ENCODE results near the gene MRPL41.
A peak's percentile ranks its signal among the peaks of the same experiment; 100 is the strongest.
"Not testable (repeated sequence)": the region's sequence is repeated elsewhere in the genome, so short reads cannot be mapped to it uniquely, and the experiment has no call there.

Gene MRPL41

DNA sequence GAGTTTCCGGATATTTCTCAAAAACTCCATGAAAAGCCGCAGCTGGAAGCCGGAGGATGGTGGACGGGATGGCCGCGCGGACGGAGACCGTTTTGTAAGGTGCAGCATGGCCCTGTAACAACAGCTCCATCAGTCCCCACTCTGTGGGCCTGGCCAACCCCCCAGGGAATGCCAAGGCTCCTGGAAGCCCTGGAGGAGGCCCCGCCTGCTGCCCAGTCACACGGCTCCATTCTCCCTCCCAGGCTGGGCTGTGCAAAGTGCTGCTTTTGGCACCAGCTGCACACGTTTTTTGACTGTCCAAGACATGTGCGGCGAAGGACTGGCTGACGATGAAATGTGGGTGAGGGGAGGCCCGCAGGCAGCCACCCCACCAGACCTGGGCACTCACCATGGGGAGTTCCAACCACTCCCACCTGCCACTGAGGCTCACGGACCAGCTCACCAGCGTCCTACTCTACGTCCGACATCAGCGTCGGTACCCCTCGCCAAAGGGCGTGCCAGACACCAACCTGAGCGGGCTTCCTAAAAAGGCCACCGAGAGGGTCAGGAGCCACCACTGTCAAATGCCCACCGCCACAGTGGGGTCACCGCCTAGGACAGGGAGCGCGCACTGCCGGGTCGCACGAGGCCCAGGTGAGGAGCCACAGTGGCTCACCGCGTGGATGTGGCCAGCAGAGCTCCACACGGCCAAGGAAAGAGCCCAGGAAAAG is 28.8 kb upstream of the MRPL41 start:
- DNase-seq (ENCODE audit: low read depth): no peak

DNA sequence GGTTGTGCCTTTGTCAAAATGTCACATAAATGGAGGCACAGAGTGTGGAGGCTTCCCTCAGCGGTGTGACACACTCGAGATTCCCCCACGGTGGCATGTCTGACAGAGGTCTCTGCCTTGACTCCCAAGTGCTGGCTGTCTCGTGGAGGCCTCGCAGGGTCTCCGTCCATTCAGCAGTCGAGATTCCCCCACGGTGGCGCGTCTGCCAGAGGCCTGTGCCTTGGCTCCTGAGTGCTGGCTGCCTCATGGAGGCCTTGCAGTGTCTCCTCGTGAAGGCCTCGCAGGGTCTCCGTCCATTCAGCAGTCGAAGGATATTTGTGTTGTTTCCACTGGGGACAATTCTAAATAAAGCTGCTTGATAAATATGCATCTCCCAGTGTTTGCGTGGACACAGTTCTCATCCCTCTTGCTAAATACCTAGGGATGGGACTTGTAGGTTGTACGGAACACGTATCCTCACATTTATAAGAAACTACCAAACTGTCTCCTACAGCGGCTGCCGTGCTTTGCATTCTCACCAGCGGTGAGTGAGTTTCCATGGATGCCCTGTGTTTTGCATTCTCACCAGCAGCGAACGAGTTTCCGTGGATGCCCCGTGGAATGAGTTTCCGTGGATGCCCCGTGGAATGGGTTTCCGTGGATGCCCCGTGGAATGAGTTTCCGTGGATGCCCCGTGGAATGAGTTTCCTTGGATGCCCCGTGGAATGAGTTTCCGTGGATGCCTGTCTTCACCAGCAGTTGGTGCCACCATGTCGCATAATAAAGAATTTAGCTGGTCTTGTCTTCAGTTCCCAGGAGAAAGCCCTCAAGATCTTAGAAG is 27.3 kb upstream of the MRPL41 start:
- no peak for DNase-seq (ENCODE audit: low read depth)

GRCh38 chr9:137524981-137525317 is 26.7 kb upstream of the MRPL41 start:
- no peak for DNase-seq (ENCODE audit: low read depth)

- DNase-seq (ENCODE audit: low read depth): no peak
Measured at GRCh38 chr9:137530331-137530730, 21.3 kb upstream of the MRPL41 start.

- DNase-seq (ENCODE audit: low read depth): no peak
Measured at GRCh38 chr9:137531099-137531765, 20.4 kb upstream of the MRPL41 start.

- not testable (repeated sequence) for DNase-seq (ENCODE audit: low read depth)
Measured at GRCh38 chr9:137532891-137533468, 18.7 kb upstream of the MRPL41 start.

DNA sequence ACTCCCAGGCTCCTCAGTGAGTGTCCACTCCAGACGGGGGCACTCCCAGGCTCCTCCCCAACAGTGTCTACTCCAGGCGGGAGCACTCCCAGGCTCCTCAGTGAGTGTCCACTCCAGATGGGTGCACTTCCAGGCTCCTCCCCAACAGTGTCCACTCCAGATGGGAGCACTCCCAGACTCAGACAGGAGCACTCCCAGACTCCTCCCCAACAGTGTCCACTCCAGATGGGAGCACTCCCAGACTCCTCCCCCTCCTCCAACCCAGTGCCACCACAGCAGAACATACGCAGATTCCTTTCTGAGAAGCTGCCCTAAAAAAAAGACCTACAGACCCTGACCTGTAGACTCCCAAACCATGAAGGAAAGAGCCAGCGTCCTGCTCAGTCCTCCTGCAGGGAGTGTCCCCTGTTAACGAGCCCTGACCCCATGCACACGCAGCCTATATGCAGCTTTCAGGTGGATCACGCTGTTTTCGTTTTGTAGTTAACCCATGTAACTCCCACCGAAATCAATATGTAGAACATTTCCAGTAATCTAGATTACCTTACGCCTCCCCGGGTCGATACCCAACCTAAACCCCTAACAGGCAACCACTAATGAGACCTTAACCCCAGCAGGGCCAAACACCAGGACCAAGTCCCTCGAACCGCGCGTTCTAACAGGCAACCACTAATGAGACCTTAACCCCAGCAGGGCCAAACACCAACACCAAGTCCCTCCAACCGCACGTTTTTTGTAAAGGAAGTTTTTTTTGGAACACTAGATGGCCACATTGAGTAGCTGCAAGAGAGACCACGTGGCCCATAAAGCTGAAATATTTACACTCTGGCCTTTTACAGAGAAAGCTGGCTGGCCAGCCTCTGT is 17.2 kb upstream of the MRPL41 start:
- DNase-seq (ENCODE audit: low read depth): peak; percentile 67

- DNase-seq (ENCODE audit: low read depth): no peak
Measured at GRCh38 chr9:137535120-137535428, 16.6 kb upstream of the MRPL41 start.

DNA sequence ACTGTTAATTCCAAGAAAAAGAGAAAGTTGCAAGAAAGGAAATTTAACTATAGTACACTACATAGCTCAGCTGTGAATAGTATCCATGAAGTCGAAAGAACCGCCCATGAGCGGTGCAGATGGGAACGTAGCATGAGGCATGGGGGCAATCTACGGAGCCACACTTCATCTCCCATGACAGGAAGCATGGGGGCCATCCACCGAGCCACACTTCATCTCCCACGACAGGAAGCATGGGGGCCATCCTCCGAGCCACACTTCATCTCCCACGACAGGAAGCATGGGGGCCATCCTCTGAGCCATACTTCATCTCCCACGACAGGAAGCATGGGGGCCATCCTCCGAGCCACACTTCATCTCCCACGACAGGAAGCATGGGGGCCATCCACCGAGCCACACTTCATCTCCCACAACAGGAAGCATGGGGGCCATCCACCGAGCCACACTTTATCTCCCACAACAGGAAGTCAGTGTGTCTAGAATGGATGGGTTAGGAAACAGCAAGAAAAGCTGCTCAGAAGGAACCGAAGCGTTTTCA is 15.0 kb upstream of the MRPL41 start:
- DNase-seq (ENCODE audit: low read depth): not testable (repeated sequence)

GRCh38 chr9:137538058-137538457 is 13.6 kb upstream of the MRPL41 start:
- DNase-seq (ENCODE audit: low read depth): no peak

DNA sequence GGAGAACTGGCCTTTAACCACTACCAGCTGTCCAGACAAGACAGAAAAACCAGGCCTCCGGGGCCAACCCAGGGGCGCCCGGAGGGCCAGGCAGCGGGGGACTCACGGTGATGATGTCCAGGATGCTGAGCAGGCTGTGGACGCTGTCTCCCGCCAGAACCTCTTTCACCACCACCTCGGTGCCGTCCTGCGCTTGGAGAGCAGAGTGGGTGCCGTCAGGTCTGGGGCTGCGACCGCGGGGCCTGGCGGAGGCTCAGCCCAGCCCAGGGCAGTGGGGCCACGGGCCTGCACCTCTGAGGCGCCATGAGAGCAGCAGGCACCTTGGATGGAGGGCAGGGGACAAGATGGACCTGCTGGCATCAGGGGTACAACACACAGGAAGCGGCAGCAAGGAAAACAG is 11.1 kb upstream of the MRPL41 start:
- DNase-seq (ENCODE audit: low read depth): no peak

DNA sequence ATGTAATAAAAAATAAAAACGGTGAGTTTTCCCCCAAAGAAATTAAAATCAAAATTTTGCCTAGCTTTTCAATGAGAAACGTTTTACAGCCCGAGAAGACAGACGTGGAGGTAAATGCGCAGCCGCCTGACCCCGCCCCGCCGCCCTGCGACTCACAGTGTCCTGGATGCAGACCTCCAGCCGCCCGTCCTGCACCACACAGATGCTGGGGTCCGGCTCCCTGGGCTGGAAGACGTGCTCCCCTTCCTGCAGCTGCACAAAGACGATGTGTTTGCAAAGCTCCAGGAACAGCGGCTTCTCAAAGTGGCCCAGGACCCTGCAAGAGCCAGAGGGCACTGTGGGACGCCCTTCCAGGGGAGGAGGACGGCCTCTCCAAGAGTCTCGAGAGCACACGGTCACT is 9.2 kb upstream of the MRPL41 start:
- no peak for DNase-seq (ENCODE audit: low read depth)

- DNase-seq (ENCODE audit: low read depth): no peak
Measured at GRCh38 chr9:137543237-137543963, 8.3 kb upstream of the MRPL41 start.

DNA sequence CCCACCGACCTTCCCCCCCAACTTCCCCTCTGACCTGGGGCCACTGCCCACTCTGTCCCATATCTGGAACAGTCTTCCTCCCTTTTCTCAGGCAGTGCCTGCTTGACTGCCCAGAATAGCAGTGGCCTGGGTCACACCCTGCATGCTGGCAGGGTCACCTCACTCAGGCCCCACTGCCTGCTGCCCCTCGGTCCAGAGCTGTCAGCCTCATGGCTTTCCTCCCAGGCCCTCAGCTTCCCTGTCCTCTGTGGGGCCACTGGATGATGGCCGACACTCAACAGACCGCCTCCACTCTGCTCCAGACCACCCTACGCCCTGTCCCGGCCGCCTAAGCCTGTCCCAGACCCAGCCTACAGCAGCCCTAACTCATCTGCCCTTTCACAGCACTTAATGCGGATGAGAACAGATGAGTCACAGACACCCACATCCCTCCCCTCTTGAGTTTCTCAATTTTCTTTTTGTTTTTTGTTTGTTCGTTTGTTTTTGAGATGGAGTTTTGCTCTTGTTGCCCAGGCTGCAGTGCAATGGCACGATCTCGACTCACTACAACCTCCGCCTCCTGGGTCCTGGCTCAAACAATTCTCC is 7.4 kb upstream of the MRPL41 start:
- peak; percentile 55 for DNase-seq (ENCODE audit: low read depth)

DNA sequence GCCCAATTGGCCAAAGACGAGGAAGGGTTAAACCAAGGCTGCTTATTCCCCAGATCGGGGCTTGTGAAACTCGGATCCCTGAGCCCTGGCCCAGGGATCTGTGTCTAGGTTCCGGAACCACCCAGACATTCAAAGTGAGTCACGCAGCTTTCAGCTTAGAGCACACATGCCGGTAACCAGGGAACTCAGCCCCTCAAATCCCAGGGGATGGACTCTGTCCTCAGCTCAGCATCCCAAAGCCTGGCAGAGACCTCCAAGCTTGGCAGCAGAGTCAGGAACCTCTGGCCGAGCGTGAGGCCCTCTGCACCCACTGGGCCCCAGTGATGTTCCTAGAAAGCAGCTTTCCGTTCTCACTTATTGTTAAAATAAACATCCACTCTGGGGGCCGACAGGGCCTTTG is 6.6 kb upstream of the MRPL41 start:
- DNase-seq (ENCODE audit: low read depth): peak; percentile 52

GRCh38 chr9:137547687-137548543 is 3.8 kb upstream of the MRPL41 start:
- DNase-seq (ENCODE audit: low read depth): no peak

DNA sequence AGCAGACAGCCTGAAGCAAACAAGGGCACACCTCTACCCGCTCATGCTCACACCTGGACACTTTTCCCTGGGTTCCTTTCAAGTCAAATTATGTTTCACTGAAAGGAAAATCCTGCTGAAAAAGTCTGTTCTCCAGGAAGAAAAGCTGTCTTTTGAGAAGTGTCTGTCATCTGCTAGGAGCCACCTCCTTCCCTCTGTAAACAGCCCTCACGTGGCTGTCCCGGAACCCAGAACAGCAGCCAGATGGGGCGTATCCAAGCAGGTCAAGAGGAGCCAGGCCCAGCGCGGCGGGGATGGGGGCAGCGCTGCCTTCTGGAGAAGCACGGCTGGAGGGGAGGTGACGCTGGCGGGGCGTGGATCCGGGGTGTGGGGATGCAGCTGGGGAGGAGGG is 1.5 kb upstream of the MRPL41 start, which contains the start of gene PNPLA7:
Gene PNPLA7, minus strand, starts transcription at position 172 of the 391 bp plus-strand sequence. CDS start 205 bp downstream, outside the sequence.
- DNase-seq (ENCODE audit: low read depth): peak; percentile 77

DNA sequence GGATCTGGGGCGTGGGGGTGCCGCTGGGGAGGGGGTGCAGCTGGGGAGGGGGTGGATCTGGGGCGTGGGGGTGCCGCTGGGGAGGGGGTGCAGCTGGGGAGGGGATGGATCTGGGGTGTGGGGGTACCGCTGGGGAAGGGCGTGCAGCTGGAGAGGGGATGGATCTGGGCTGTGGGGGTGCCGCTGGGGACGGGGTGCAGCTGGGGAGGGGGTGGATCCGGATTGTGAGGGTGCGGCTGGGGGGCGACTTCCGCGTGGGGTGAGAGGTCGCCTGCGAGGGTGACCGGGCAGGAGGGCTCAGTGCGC is 768 bp upstream of the MRPL41 start:
- DNase-seq (ENCODE audit: low read depth): not testable (repeated sequence)

- DNase-seq (ENCODE audit: low read depth): peak; percentile 27
Measured at GRCh38 chr9:137552022-137552768, 516 bp downstream of the MRPL41 start.
